ENCODE data around the gene GLMP.

The GLMP gene

GRCh38 chr1:156248323-156248683 is 47.2 kb downstream of the GLMP start:
- DNase-seq (ENCODE audit: low read depth) = no peak

GRCh38 chr1:156247460-156248322 is 47.8 kb downstream of the GLMP start, which contains the start of gene PAQR6:
Gene PAQR6, minus strand, starts transcription at chr1:156248056. Its CDS starts 1,325 bp downstream, at chr1:156246731.
- DNase-seq (ENCODE audit: low read depth) = no peak

GRCh38 chr1:156246781-156247459 is 48.6 kb downstream of the GLMP start:
- no peak for DNase-seq (ENCODE audit: low read depth)

GRCh38 chr1:156246241-156246780 is 49.2 kb downstream of the GLMP start:
- DNase-seq (ENCODE audit: low read depth) = no peak

- no peak for DNase-seq (ENCODE audit: low read depth)
Measured at GRCh38 chr1:156245451-156246232, 49.8 kb downstream of the GLMP start.

- no peak for DNase-seq (ENCODE audit: low read depth)
Measured at GRCh38 chr1:156244712-156245111, 50.8 kb downstream of the GLMP start.

- no peak for DNase-seq (ENCODE audit: low read depth)
Measured at GRCh38 chr1:156244126-156244525, 51.4 kb downstream of the GLMP start.

GRCh38 chr1:156242738-156243137 is 52.7 kb downstream of the GLMP start:
- no peak for DNase-seq (ENCODE audit: low read depth)

Data from stimulated activated CD8-positive, alpha-beta memory T cell treated with anti-CD3 and anti-CD28 coated beads, Interleukin-7, amount 100 ng/mL, for 24 hours (primary cell).